HL-60 (cell line): ENCODE results near the gene BCAS3.
"Not testable (repeated sequence)": the region's sequence is repeated elsewhere in the genome, so short reads cannot be mapped to it uniquely, and the experiment has no call there.

Experiments used
- DNase-seq, 2 experiments: peaks; one replicate each; pipeline ENCODE4 v3.0.0-alpha.2; 2010 to 2020; ENCODE audit warnings: low read depth in 1 of 2, low spot score in 1 of 2
- H3K27ac ChIP-seq: fragments of 250-450 bp; sonication (Bioruptor Pico); replicated peaks from 2 replicates; pipeline ENCODE4 v1.5.1; 2020; ENCODE audit warnings: mild to moderate bottlenecking, moderate library complexity
- H3K27me3 ChIP-seq: fragments of 250-450 bp; sonication (Bioruptor Pico); 2 replicates; pipeline ENCODE4 v1.5.1; 2021; ENCODE audit warnings: mild to moderate bottlenecking, moderate library complexity; ENCODE audit not compliant: insufficient read depth, poor library complexity, severe bottlenecking
- H3K4me3 ChIP-seq: replicated peaks from 2 replicates; pipeline ENCODE4 v1.5.1; 2011; ENCODE audit warnings: mild to moderate bottlenecking, control low read depth, low read length; ENCODE audit not compliant: insufficient read depth
- GABPA ChIP-seq: IDR thresholded peaks from 2 replicates; pipeline ENCODE4 v1.6.1; 2012; ENCODE audit warnings: low read depth
- POLR2AphosphoS5 ChIP-seq: IDR thresholded peaks from 2 replicates; pipeline ENCODE4 v1.6.1; 2012; ENCODE audit warnings: low read depth
- SPI1 ChIP-seq: IDR thresholded peaks from 2 replicates; pipeline ENCODE4 v1.6.1; 2012; ENCODE audit warnings: low read depth, mild to moderate bottlenecking, borderline replicate concordance
- TF ChIP-seq, protein P1 (sequence below): IDR thresholded peaks from one replicate; pipeline ENCODE4 v1.5.1; 2011; ENCODE audit warnings: low read length, control low read depth, inconsistent platforms; ENCODE audit not compliant: insufficient read depth
- TF ChIP-seq, protein P2 (sequence below): IDR thresholded peaks from 2 replicates; pipeline ENCODE4 v1.6.1; 2012; ENCODE audit warnings: low read depth; ENCODE audit not compliant: insufficient replicate concordance

The BCAS3 gene

DNA sequence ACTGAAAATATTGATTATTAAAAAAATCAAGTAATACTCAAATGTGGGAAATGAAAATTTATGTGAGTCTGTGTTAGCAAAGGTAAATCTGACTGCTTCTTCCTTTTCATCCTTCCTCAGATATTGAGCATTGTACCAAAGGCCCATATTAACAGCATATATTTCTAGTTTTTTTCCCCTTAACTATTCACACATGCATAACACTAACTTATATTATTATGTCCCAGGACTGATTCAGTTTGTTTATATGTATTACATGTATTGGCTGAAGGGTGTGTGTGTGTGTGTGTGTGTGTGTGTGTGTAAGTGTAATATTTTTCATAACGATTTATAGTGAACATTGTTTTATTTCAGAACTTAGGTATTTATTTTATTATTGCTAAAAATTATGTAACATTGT lies 74.2 kb downstream of the BCAS3 start:
- no peak for DNase-seq
- TF ChIP-seq, protein P1, sequence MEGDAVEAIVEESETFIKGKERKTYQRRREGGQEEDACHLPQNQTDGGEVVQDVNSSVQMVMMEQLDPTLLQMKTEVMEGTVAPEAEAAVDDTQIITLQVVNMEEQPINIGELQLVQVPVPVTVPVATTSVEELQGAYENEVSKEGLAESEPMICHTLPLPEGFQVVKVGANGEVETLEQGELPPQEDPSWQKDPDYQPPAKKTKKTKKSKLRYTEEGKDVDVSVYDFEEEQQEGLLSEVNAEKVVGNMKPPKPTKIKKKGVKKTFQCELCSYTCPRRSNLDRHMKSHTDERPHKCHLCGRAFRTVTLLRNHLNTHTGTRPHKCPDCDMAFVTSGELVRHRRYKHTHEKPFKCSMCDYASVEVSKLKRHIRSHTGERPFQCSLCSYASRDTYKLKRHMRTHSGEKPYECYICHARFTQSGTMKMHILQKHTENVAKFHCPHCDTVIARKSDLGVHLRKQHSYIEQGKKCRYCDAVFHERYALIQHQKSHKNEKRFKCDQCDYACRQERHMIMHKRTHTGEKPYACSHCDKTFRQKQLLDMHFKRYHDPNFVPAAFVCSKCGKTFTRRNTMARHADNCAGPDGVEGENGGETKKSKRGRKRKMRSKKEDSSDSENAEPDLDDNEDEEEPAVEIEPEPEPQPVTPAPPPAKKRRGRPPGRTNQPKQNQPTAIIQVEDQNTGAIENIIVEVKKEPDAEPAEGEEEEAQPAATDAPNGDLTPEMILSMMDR, result no peak
- no peak for TF ChIP-seq SPI1
- TF ChIP-seq POLR2AphosphoS5, result no peak
- TF ChIP-seq GABPA, result no peak
- TF ChIP-seq, protein P2, sequence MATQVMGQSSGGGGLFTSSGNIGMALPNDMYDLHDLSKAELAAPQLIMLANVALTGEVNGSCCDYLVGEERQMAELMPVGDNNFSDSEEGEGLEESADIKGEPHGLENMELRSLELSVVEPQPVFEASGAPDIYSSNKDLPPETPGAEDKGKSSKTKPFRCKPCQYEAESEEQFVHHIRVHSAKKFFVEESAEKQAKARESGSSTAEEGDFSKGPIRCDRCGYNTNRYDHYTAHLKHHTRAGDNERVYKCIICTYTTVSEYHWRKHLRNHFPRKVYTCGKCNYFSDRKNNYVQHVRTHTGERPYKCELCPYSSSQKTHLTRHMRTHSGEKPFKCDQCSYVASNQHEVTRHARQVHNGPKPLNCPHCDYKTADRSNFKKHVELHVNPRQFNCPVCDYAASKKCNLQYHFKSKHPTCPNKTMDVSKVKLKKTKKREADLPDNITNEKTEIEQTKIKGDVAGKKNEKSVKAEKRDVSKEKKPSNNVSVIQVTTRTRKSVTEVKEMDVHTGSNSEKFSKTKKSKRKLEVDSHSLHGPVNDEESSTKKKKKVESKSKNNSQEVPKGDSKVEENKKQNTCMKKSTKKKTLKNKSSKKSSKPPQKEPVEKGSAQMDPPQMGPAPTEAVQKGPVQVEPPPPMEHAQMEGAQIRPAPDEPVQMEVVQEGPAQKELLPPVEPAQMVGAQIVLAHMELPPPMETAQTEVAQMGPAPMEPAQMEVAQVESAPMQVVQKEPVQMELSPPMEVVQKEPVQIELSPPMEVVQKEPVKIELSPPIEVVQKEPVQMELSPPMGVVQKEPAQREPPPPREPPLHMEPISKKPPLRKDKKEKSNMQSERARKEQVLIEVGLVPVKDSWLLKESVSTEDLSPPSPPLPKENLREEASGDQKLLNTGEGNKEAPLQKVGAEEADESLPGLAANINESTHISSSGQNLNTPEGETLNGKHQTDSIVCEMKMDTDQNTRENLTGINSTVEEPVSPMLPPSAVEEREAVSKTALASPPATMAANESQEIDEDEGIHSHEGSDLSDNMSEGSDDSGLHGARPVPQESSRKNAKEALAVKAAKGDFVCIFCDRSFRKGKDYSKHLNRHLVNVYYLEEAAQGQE, result no peak
- Histone ChIP-seq H3K27ac (no peak overlapping the region), H3K4me3 (no peak overlapping the region), H3K27me3 (no peaks in the 10 kb centered on the region)

DNA sequence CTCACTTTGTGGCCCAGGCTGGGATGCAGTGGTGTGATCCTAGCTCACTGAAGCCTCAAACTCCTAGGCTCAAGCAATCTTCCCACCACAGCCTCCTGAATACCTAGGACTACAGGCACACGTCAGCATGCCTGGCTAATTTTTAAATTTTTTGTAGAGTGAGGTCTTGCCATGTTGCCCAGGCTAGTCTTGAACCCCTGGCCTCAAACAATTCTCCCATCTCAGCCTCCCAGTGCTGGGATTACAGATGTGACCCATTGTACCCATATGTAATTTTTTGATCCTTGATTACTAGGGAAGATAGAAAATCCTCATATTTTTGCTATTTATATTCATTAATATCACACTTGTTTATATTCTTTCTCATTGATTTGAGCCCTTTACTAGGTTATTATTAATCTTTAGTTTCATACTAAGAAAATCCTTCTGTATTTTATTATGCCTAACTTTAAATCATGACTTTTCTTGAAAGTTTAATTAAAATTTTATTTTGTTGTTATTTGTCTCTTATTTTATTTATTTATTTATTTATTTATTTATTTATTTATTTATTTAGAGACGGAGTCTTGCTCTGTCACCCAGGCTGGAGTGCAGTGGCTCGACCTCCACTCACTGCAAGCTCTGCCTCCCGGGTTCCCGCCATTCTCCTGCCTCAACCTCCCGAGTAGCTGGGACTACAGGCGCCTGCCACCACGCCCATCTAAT lies 75.4 kb downstream of the BCAS3 start:
- no peak for DNase-seq
- Histone ChIP-seq H3K27ac (no peak overlapping the region), H3K27me3 (no peaks in the 10 kb centered on the region), H3K4me3 (no peak overlapping the region)
- TF ChIP-seq, protein P1, result no peak

DNA sequence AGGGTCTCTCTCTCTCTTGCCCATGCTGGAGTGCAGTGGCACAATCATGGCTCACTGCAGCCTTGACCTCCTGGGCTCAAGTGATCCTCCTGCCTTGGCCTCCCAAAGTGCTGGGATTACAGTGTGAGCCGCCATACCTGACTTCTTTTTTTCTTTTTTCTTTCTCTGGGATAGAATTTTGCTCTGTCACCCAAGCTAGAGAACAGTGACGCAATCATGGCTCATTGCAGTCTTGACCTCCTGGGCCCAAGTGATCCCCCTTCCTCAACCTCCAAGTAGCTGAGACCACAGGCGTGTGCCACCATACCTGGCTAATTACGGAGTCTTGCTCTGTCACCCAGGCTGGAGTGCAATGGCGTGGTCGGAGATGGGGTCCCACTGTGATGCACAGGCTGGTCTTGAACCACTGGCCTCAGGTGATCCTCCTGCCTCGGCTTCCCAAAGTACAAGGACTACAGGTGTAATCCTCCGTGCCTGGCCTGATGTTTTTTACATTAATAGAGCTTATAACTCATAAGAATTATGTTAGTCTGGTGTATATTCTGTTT lies 76.5 kb downstream of the BCAS3 start:
- H3K27ac ChIP-seq, result no peak overlapping the region
- DNase-seq, result no peak
- H3K27me3 ChIP-seq, result no peaks in the 10 kb centered on the region
- H3K4me3 ChIP-seq, result no peak overlapping the region
- no peak for TF ChIP-seq POLR2AphosphoS5
- TF ChIP-seq, protein P2, result no peak
- TF ChIP-seq SPI1, result no peak
- TF ChIP-seq, protein P1, result no peak
- TF ChIP-seq GABPA, result no peak

DNA sequence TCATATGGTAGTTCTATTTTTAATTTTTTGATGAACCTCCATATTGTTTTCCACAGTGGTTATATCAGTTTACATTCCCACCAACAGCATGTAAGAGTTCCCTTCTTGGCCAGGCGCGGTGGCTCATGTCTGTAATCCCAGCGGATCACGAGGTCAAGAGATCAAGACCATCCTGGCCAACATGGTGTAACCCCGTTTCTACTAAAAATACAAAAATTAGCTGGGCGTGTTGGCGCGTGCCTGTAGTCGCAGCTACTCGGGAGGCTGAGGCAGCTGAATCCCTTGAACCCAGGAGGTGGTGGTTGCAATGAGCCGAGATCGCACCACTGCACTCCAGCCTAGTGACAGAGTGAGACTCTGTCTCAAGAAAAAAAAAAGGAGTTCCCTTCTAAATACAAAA lies 79.1 kb downstream of the BCAS3 start:
- not testable (repeated sequence) for H3K4me3 ChIP-seq, H3K27me3 ChIP-seq, DNase-seq, H3K27ac ChIP-seq
